Tibial nerve (tissue), 4 donors: ENCODE results near the gene ZNF556. TPM values are rescaled to one million over a fixed set of nuclear protein-coding genes. Genes with fewer than 3 reads are reported as not detected.

Experiments used
- DNase-seq, 2 donors: peaks; one replicate each; pipeline ENCODE4 v3.0.0-alpha.2; 2019; ENCODE audit warnings: low spot score in 2 of 2
- H3K27ac ChIP-seq, 4 donors: fragments of 200-600 bp; sonication (generic) in 3 of 4; one replicate each; pipeline ENCODE4 v1.5.1; 2017 to 2019; ENCODE audit warnings: mild to moderate bottlenecking in 1 of 4
- H3K27me3 ChIP-seq, 2 donors: fragments of 200-600 bp; sonication (generic) in 1 of 2; one replicate each; pipeline versions ENCODE4 v1.5.1 to v1.6.0; 2017 to 2019
- H3K36me3 ChIP-seq, 3 donors: fragments of 200-600 bp; sonication (generic); one replicate each; pipeline ENCODE4 v1.5.1; 2018 to 2019
- H3K4me1 ChIP-seq, 4 donors: fragments of 200-600 bp; sonication (generic) in 3 of 4; one replicate each; pipeline ENCODE4 v1.5.1; 2017 to 2019
- H3K4me3 ChIP-seq, 4 donors: fragments of 200-600 bp; sonication (generic) in 3 of 4; one replicate each; pipeline ENCODE4 v1.5.1; 2017 to 2019; ENCODE audit warnings: mild to moderate bottlenecking in 1 of 4, moderate library complexity in 1 of 4
- H3K9me3 ChIP-seq, 4 donors: fragments of 200-600 bp; sonication (generic) in 3 of 4; one replicate each; pipeline ENCODE4 v1.5.1; 2017 to 2019
- EP300 ChIP-seq, 2 donors: sonication (generic); formaldehyde crosslinking; IDR thresholded peaks; one replicate each; pipeline ENCODE4 v1.6.1; 2017; ENCODE audit warnings: antibody characterized with exemption in 2 of 2, mild to moderate bottlenecking in 1 of 2
- POLR2A ChIP-seq, 2 donors: fragments of 450-650 bp; IDR thresholded peaks; one replicate each; pipeline ENCODE4 v1.6.1; 2017; ENCODE audit warnings: antibody characterized with exemption in 2 of 2, mild to moderate bottlenecking in 2 of 2, moderate library complexity in 2 of 2
- WGBS, 2 donors: methylation state at CpG; one replicate each; pipeline ENCODE4 v1.1.5; 2018; 5-methylcytosine and 5-hydroxymethylcytosine counted together
- total RNA-seq, 4 donors: library from RNA; depleted of rRNA; stranded (reverse); fragments of >200 nt; gene quantifications; one replicate each; pipeline ENCODE4 v1.1.0, GENCODE V29; 2016
- TF ChIP-seq, protein P1 (sequence below), 5 experiments: fragments of 200-600 bp in 3 of 5; fragments of 450-650 bp in 2 of 5; sonication (generic) in 3 of 5; IDR thresholded peaks; one replicate each; pipeline ENCODE4 v1.5.1; 2016 to 2019; ENCODE audit warnings: antibody characterized with exemption in 5 of 5, mild to moderate bottlenecking in 3 of 5, moderate library complexity in 2 of 5

Gene ZNF556
- total RNA-seq, 4 donors from 2014 or later = under 0.01 to 1.3 (median 0.59) TPM

DNA sequence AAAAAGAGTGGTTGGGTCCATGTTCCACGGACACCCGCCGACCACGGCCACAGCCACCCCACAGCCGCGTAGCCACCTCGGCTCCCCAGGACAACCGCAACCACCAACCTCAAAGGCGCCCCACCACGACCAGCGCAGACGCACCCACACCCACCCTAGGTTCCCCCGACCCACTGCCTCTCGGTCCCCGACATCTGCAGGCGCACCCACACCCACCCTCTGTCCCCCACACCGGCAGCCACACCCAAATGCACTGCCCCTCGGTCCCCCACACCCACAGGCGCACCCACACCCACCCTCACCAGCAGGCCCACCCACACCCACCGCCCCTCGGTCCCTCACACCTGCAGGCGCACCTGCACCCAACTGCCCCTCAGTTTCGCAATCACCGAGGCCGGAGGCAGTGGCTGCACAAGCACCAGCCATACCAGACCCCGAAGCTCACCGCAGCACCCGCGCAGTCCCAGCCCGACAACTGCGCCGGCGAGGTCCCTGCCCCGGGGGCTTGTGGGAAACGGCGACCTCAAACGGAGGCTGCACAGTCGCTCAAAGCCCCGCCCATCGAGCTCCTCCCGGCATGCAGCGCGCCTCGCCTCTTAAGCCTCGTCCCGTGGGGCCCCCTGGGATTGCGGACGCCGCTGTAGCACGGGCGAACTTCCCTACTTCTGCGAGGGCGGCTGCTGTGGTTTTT lies 59.4 kb downstream of the ZNF556 start:
- Histone ChIP-seq H3K27me3 (no peaks in the 10 kb centered on the region), H3K36me3 (peaks cover 0 to 31% (median 0%) of the 10 kb centered on the region in 3 donors), H3K9me3 (peaks cover 0 to 10% (median 0%) of the 10 kb centered on the region in 4 donors), H3K27ac (no peak overlapping the region), H3K4me1 (peaks cover 0 to 13% (median 0%) of the 10 kb centered on the region in 4 donors), H3K4me3 (no peak overlapping the region)
- WGBS, 2 donors = 88 to 94% methylated on average over 48 to 52 of the region's 53 CpGs
- TF ChIP-seq POLR2A (IDR thresholded peaks at IDR 0.05) = no peak
- TF ChIP-seq EP300 (IDR thresholded peaks at IDR 0.05) = no peak
- TF ChIP-seq, protein P1, sequence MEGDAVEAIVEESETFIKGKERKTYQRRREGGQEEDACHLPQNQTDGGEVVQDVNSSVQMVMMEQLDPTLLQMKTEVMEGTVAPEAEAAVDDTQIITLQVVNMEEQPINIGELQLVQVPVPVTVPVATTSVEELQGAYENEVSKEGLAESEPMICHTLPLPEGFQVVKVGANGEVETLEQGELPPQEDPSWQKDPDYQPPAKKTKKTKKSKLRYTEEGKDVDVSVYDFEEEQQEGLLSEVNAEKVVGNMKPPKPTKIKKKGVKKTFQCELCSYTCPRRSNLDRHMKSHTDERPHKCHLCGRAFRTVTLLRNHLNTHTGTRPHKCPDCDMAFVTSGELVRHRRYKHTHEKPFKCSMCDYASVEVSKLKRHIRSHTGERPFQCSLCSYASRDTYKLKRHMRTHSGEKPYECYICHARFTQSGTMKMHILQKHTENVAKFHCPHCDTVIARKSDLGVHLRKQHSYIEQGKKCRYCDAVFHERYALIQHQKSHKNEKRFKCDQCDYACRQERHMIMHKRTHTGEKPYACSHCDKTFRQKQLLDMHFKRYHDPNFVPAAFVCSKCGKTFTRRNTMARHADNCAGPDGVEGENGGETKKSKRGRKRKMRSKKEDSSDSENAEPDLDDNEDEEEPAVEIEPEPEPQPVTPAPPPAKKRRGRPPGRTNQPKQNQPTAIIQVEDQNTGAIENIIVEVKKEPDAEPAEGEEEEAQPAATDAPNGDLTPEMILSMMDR (IDR thresholded peaks at IDR 0.05) = no peak
- no peak for DNase-seq

DNA sequence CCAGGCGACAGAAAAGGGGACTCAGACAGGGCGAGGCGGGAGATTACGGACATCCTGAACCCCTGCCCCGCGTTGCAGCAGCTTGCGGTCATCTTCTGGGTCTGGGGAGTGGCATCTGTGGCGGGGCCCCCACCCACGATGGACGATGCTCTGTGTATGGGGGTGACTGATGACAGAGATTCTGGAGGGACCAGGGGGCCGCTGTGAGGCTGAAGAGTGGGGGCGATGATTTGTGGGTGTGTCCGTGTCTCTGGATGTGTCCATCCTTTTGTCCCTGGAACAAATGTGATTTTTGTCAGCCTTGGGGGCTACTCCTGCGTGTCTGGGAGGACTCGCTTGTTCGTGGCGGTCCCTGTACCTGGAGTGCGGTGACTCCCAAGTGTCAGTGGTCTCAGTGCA lies 59.9 kb downstream of the ZNF556 start:
- Histone ChIP-seq H3K4me3 (no peak overlapping the region), H3K36me3 (peaks cover 0 to 36% (median 0%) of the 10 kb centered on the region in 3 donors), H3K4me1 (peaks cover 0 to 13% (median 0%) of the 10 kb centered on the region in 4 donors), H3K27me3 (no peaks in the 10 kb centered on the region), H3K27ac (no peak overlapping the region), H3K9me3 (peaks cover 0 to 15% (median 0%) of the 10 kb centered on the region in 4 donors)
- 92 to 96% methylated on average over 18 of the region's 18 CpGs for WGBS, 2 donors
- TF ChIP-seq POLR2A (IDR thresholded peaks at IDR 0.05) = no peak
- no peak for TF ChIP-seq EP300 (IDR thresholded peaks at IDR 0.05)
- TF ChIP-seq, protein P1 (IDR thresholded peaks at IDR 0.05) = no peak
- no peak for DNase-seq

Other genes starting within 250 kb of the ZNF556 start
- 1 to 10 TPM; 2.6 to 5.3 (median 3.5) TPM for gene GNG7, start 164.6 kb upstream of the ZNF556 start, total RNA-seq
- gene DIRAS1, start 146.0 kb upstream of the ZNF556 start, total RNA-seq = under 1 TPM in 3 of 4 donors, not detected in 1; 0.59 to 0.90 (median 0.87) TPM
- gene SLC39A3, start 127.3 kb upstream of the ZNF556 start, total RNA-seq = 10 to 100 TPM; 29.8 to 42.5 (median 36.2) TPM
- gene SGTA, start 84.1 kb upstream of the ZNF556 start, total RNA-seq = 10 to 100 TPM; 40.2 to 47.6 (median 44.9) TPM
- 10 to 100 TPM; 35.8 to 91.8 (median 42.9) TPM for gene THOP1, start 81.8 kb upstream of the ZNF556 start, total RNA-seq
- 1 to 10 TPM; 4.4 to 9.0 (median 6.7) TPM for gene ZNF554, start 47.5 kb upstream of the ZNF556 start, total RNA-seq
- gene ZNF555, start 25.9 kb upstream of the ZNF556 start, total RNA-seq = 10 to 100 TPM in 1 of 4 donors, 1 to 10 TPM in 3; 5.7 to 11.4 (median 6.6) TPM
- gene ZNF57, start 33.6 kb downstream of the ZNF556 start, total RNA-seq = 1 to 10 TPM; 2.7 to 4.2 (median 3.2) TPM
- 1 to 10 TPM; 2.2 to 4.5 (median 3.3) TPM for gene ZNF77, start 77.6 kb downstream of the ZNF556 start, total RNA-seq
- 10 to 100 TPM in 1 of 4 donors, 1 to 10 TPM in 1, under 1 TPM in 2; 0.44 to 13.5 (median 2.7) TPM for gene TLE6, start 110.2 kb downstream of the ZNF556 start, total RNA-seq
- gene TLE2, start 161.9 kb downstream of the ZNF556 start, total RNA-seq = 100 to 1,000 TPM in 3 of 4 donors, 10 to 100 TPM in 1; 87.5 to 184 (median 122) TPM
- gene TLE5, start 195.2 kb downstream of the ZNF556 start, total RNA-seq = 1,000 to 10,000 TPM in 1 of 4 donors, 100 to 1,000 TPM in 3; 449 to 1,111 (median 479) TPM
- 100 to 1,000 TPM in 3 of 4 donors, 10 to 100 TPM in 1; 65.1 to 114 (median 107) TPM for gene GNA11, start 227.0 kb downstream of the ZNF556 start, total RNA-seq